ENCODE data around the gene VPS26A. TPM values are rescaled to one million over a fixed set of nuclear protein-coding genes. Genes with fewer than 3 reads are reported as not detected.

The VPS26A gene
- total and polyA plus RNA-seq, 2 experiments from 2014 or later, result 29.0 to 41.6 TPM

GRCh38 chr10:69220507-69220906 lies 96.5 kb downstream of the VPS26A start:
- DNase-seq (ENCODE audit: low spot score) (no peak), ATAC-seq (no peak)
- Histone ChIP-seq H3K4me1 (ENCODE audit: insufficient read depth) (no peaks in the 10 kb centered on the region), H3K27me3 (ENCODE audit: insufficient read depth) (no peaks in the 10 kb centered on the region), H4K20me1 (replicated peaks; ENCODE audit: insufficient read depth) (no peaks in the 10 kb centered on the region), H2AFZ (0 out of 2 replicates have a peak overlapping the region, but pooled peaks have one; percentile 32), H3K27ac (ENCODE audit: low read depth) (no peak overlapping the region), H3F3A (replicated peaks; ENCODE audit: low read depth) (no peaks in the 10 kb centered on the region), H3K79me2 (replicated peaks; ENCODE audit: insufficient read depth) (no peaks in the 10 kb centered on the region), H3K4me2 (no peak overlapping the region), H3K4me3 (no peak overlapping the region), H3K9me2 (ENCODE audit: insufficient read depth) (no peaks in the 10 kb centered on the region), H3K36me3 (ENCODE audit: insufficient read depth) (no peaks in the 10 kb centered on the region)
- Mint-ChIP-seq H3K27ac (no peak overlapping the region), H3K9me3 (no peaks in the 10 kb centered on the region), H3K4me1 (peaks cover 7% of the 10 kb centered on the region), H3K27me3 (ENCODE audit: insufficient read depth, low read depth, poor library complexity) (no peaks in the 10 kb centered on the region), H3K4me3 (no peak overlapping the region), H3K36me3 (ENCODE audit: low read depth) (no peaks in the 10 kb centered on the region)
- no peak for TF ChIP-seq ZNF331 (CRISPR knock-in tag; IDR thresholded peaks at IDR 0.05; ENCODE audit: low read depth)
- TF ChIP-seq EZH2 (IDR thresholded peaks at IDR 0.05; ENCODE audit: low read depth, unreplicated experiment), result no peak
- no peak for TF ChIP-seq NANOG (IDR thresholded peaks at IDR 0.05; ENCODE audit: borderline replicate concordance)
- TF ChIP-seq ZNF462 (CRISPR knock-in tag; IDR thresholded peaks at IDR 0.05), result no peak
- no peak for TF ChIP-seq ETS1 (IDR thresholded peaks at IDR 0.05)
- TF ChIP-seq ZNF114 (CRISPR knock-in tag; IDR thresholded peaks at IDR 0.05), result no peak
- no peak for TF ChIP-seq REST (IDR thresholded peaks at IDR 0.05; ENCODE audit: unreplicated experiment)
- no peak for TF ChIP-seq STAT1 (IDR thresholded peaks at IDR 0.05; ENCODE audit: unreplicated experiment)
- TF ChIP-seq EZH2phosphoT487 (IDR thresholded peaks at IDR 0.05; ENCODE audit: unreplicated experiment), result no peak
- no peak for TF ChIP-seq JUNB (IDR thresholded peaks at IDR 0.05; ENCODE audit: unreplicated experiment)
- TF ChIP-seq CTCF (conservative IDR thresholded peaks at IDR 0.05; ENCODE audit: low read depth in 2 of 2), result no peak
- no peak for TF ChIP-seq CREB1 (CRISPR knock-in tag; IDR thresholded peaks at IDR 0.05; ENCODE audit: low read depth)
- TF ChIP-seq POLR2AphosphoS5 (IDR thresholded peaks at IDR 0.05; ENCODE audit: low read depth), result no peak

Measured in GM23338 (cell line).